Breast epithelium (tissue), 4 donors: ENCODE results near the gene BOK. TPM values are rescaled to one million over a fixed set of nuclear protein-coding genes. Genes with fewer than 3 reads are reported as not detected.

Source experiments
- DNase-seq, 2 donors: peaks; one replicate each; pipeline ENCODE4 v3.0.0-alpha.2; 2019; ENCODE audit warnings: low spot score in 2 of 2
- H3K27ac ChIP-seq, 2 donors: fragments of 200-600 bp; sonication (generic) in 1 of 2; one replicate each; pipeline ENCODE4 v1.5.1; 2016 to 2019; ENCODE audit warnings: mild to moderate bottlenecking in 1 of 2
- H3K27me3 ChIP-seq, 2 donors: fragments of 200-600 bp; sonication (generic) in 1 of 2; one replicate each; pipeline versions ENCODE4 v1.5.1 to v1.6.0; 2017 to 2019; ENCODE audit warnings: control low read depth in 1 of 2, mild to moderate bottlenecking in 1 of 2
- H3K36me3 ChIP-seq: fragments of 200-600 bp; one replicate; pipeline ENCODE4 v1.5.1; 2019
- H3K4me1 ChIP-seq, 2 donors: fragments of 200-600 bp; sonication (generic); one replicate each; pipeline ENCODE4 v1.5.1; 2016 to 2019; ENCODE audit warnings: control low read depth in 1 of 2
- H3K4me3 ChIP-seq, 3 donors: fragments of 200-600 bp; sonication (generic); 1 replicate in 2 of 3; 2 replicates in 1 of 3; pipeline ENCODE4 v1.5.1; 2016 to 2019; ENCODE audit warnings: mild to moderate bottlenecking in 3 of 3, moderate library complexity in 2 of 3
- H3K9me3 ChIP-seq, 2 donors: fragments of 200-600 bp; sonication (generic) in 1 of 2; one replicate each; pipeline ENCODE4 v1.5.1; 2016 to 2019; ENCODE audit warnings: control low read depth in 1 of 2
- POLR2A ChIP-seq: fragments of 450-650 bp; IDR thresholded peaks from one replicate; pipeline ENCODE4 v1.6.1; 2016; ENCODE audit warnings: antibody characterized with exemption, mild to moderate bottlenecking, moderate library complexity
- POLR2AphosphoS5 ChIP-seq, 3 donors: sonication (generic); formaldehyde crosslinking; IDR thresholded peaks; one replicate each; pipeline ENCODE4 v1.6.1; 2017; ENCODE audit warnings: antibody characterized with exemption in 3 of 3
- intact Hi-C: fragments of 100-400 bp; cut with DNase I; formaldehyde crosslinking; loops from one replicate; pipeline ENCODE4 v1.15.1; 2023; ENCODE audit warnings: low total_unique reads
- total RNA-seq, 3 donors: library from RNA; depleted of rRNA; stranded (reverse); fragments of >200 nt; gene quantifications; one replicate each; pipeline ENCODE4 v1.1.0, GENCODE V29; 2016
- TF ChIP-seq, protein P1 (sequence below), 3 donors: fragments of 450-650 bp; IDR thresholded peaks; one replicate each; pipeline ENCODE4 v1.5.1; 2016 to 2017; ENCODE audit warnings: antibody characterized with exemption in 3 of 3, mild to moderate bottlenecking in 3 of 3, moderate library complexity in 3 of 3

BOK gene
- total RNA-seq, 3 donors from 2014 or later: 32.2 to 77.6 (median 40.3) TPM

DNA sequence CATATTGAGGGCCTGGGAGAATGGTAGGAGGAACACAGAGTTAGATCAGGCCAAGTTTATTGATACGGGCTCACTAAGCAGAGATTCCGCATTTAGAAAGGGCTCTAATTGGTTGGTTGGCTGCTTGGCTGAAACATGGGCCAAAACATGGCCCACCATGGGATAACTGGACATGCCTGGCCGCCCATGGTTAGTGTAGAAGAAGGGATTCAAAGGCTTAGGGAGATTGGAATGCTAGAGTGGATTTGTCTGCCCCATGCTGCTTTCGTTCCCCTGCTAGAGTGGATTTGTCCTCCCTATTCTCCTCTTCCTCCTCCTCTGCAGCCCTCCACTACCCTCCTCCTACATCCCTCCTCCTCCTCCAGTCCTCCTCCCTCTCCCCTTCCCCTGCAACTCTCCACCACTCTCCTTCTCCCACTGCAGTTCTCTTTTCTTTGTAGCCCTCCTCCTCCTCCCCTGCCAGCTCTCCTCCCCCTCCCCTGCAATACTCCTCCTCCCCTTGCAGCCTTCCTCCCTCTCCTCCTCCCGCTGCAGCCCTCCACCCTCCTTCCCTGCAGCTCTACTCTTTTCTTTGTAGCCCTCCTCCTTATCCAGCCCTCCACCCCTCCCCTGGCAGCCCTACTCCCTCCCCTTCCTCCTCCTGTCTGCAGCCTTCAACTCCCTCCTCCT is 17.2 kb downstream of the BOK start:
- no peak overlapping the region for H3K4me3 ChIP-seq
- H3K27me3 ChIP-seq: no peaks in the 10 kb centered on the region
- no peak overlapping the region for H3K27ac ChIP-seq
- no peak for DNase-seq
- H3K9me3 ChIP-seq: no peaks in the 10 kb centered on the region
- no peaks in the 10 kb centered on the region for H3K4me1 ChIP-seq
- no peak for TF ChIP-seq POLR2A
- TF ChIP-seq, protein P1, sequence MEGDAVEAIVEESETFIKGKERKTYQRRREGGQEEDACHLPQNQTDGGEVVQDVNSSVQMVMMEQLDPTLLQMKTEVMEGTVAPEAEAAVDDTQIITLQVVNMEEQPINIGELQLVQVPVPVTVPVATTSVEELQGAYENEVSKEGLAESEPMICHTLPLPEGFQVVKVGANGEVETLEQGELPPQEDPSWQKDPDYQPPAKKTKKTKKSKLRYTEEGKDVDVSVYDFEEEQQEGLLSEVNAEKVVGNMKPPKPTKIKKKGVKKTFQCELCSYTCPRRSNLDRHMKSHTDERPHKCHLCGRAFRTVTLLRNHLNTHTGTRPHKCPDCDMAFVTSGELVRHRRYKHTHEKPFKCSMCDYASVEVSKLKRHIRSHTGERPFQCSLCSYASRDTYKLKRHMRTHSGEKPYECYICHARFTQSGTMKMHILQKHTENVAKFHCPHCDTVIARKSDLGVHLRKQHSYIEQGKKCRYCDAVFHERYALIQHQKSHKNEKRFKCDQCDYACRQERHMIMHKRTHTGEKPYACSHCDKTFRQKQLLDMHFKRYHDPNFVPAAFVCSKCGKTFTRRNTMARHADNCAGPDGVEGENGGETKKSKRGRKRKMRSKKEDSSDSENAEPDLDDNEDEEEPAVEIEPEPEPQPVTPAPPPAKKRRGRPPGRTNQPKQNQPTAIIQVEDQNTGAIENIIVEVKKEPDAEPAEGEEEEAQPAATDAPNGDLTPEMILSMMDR (IDR thresholded peaks at IDR 0.05): no peak
- TF ChIP-seq POLR2AphosphoS5 (IDR thresholded peaks at IDR 0.05): no peak
- no peaks in the 10 kb centered on the region for H3K36me3 ChIP-seq
- intact Hi-C loops: no loop called here

DNA sequence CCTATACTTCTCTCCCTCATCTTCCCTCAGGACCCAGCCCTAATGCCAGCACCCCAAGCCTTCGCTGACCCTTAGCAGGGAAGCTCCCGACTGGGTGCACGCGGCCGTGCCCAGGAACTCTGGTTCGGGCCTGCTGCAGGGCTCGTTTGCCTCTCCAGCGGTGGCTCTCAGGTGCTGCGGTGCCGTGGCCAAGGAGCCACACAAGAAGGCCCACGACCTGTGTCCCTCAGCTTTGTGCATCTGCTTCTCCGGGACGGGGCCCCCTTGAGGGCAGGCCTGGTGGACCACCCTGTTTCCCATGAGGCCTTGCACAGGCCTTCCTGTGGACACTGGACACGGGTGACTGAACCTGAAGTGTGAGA is 17.7 kb downstream of the BOK start:
- DNase-seq: no peak

DNA sequence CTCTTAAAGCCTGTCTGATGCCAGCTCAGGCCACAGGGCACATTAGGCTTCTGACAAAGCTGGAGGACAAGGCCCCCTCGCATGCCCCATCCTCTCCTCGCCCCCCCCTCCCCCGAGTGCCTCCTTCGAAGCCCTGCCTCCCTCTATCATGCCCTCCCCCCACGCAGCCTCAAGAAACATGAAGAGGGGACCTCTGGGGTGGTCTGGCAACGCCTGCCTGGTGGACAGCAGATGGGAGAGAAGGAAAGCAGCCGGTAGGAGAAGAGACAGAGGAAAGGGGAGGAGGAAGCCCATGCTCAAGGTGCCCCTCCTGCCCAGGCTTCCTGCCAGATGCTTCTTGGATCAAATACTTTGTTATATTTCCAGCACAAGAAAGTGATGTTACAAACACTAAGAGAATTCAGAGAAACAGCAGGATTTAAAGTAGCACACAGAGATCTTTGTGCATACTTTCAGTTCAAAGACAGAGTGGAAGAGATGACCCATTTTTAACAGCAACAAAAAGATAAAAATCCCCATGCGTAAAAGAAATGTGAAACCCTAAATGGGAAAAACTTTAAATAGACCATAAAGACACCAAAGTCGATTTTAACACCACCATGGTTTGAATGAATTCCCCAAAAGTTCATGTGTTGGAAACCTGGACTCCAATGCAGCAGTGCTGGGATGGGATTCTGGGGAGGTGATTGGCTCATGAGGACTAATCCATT is 19.0 kb downstream of the BOK start:
- Histone ChIP-seq H3K27me3 (no peaks in the 10 kb centered on the region), H3K4me1 (no peaks in the 10 kb centered on the region), H3K27ac (no peak overlapping the region), H3K9me3 (no peaks in the 10 kb centered on the region), H3K4me3 (no peak overlapping the region), H3K36me3 (no peaks in the 10 kb centered on the region)
- intact Hi-C loops: no loop called here
- TF ChIP-seq POLR2AphosphoS5 (IDR thresholded peaks at IDR 0.05) (no peak), POLR2A (no peak)
- TF ChIP-seq, protein P1 (IDR thresholded peaks at IDR 0.05): no peak
- no peak for DNase-seq

More for the DNA sequence above, 17.7 kb downstream of the BOK start:
- Histone ChIP-seq H3K4me1 (no peaks in the 10 kb centered on the region), H3K4me3 (no peak overlapping the region), H3K27ac (no peak overlapping the region), H3K27me3 (no peaks in the 10 kb centered on the region), H3K9me3 (no peaks in the 10 kb centered on the region), H3K36me3 (no peaks in the 10 kb centered on the region)
- TF ChIP-seq, protein P1 (IDR thresholded peaks at IDR 0.05): no peak
- TF ChIP-seq POLR2AphosphoS5 (IDR thresholded peaks at IDR 0.05): no peak
- intact Hi-C loops: no loop called here

DNA sequence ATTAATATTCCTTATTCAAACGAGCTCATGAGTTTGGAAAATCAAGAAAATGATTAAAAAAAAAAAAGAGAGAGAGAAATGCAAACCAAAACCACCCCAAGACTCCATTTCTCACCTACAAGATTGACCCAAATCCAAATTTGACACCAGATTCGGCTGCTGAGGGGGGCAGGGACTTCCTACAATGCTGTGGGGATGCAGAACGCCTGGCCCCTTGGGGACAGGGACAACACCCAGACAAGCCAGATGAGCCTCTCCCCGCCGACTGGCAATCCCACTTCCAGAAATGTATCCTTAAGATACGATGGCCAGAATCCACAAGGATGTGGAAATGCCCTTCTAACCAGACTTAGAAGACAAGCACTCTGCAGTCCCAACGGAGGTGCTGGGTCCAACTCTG is 20.7 kb downstream of the BOK start:
- Histone ChIP-seq H3K36me3 (no peaks in the 10 kb centered on the region), H3K27me3 (no peaks in the 10 kb centered on the region), H3K4me3 (no peak overlapping the region), H3K4me1 (no peaks in the 10 kb centered on the region), H3K27ac (no peak overlapping the region), H3K9me3 (no peaks in the 10 kb centered on the region)
- TF ChIP-seq, protein P1 (IDR thresholded peaks at IDR 0.05): no peak
- no peak for TF ChIP-seq POLR2A
- TF ChIP-seq POLR2AphosphoS5 (IDR thresholded peaks at IDR 0.05): no peak
- no peak for DNase-seq
- intact Hi-C loops: no loop called here

DNA sequence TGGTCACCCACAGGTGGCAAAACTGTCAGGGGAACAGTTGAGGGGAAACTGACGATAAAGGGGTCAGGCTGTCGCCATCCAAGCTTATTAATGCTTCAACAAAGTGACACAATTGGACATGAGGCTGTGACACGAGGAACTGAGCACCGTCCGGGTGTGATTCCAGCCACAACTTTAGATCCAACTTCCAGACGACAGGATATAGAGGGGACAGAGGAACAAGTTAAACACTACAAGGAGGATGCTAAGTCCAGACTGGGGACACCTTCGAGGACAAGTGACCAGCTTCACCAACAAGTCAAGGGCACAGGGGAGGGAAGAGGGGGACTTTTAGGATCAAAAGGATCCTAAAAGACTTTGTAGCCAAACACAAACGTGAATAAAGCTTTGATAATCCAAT is 23.8 kb downstream of the BOK start:
- TF ChIP-seq, protein P1 (IDR thresholded peaks at IDR 0.05): no peak
- TF ChIP-seq POLR2AphosphoS5 (IDR thresholded peaks at IDR 0.05) (no peak), POLR2A (no peak)
- intact Hi-C loops: no loop called here
- Histone ChIP-seq H3K4me3 (no peak overlapping the region), H3K36me3 (no peaks in the 10 kb centered on the region), H3K9me3 (peaks cover 14 to 19% of the 10 kb centered on the region in 2 donors), H3K4me1 (no peaks in the 10 kb centered on the region), H3K27ac (no peak overlapping the region), H3K27me3 (no peaks in the 10 kb centered on the region)
- DNase-seq: no peak
